KMS-11 (cell line): ENCODE measurements around the gene CHRNA7.

Experiments used
- H2AFZ ChIP-seq: fragments of 200-600 bp; sonication (generic); 2 replicates; pipeline ENCODE4 v1.6.1; 2016; ENCODE audit warnings: antibody characterized with exemption, mixed run types, low read depth
- H3K27ac ChIP-seq: fragments of 200-600 bp; sonication (generic); 2 replicates; pipeline ENCODE4 v1.6.1; 2016; ENCODE audit warnings: mild to moderate bottlenecking, mixed run types
- H3K27me3 ChIP-seq: fragments of 200-600 bp; sonication (generic); 2 replicates; pipeline ENCODE4 v1.6.1; 2017; ENCODE audit warnings: mild to moderate bottlenecking, low read depth, mixed run types, moderate library complexity; ENCODE audit not compliant: insufficient read depth
- H3K36me3 ChIP-seq: fragments of 200-600 bp; sonication (generic); 2 replicates; pipeline ENCODE4 v1.6.1; 2017; ENCODE audit warnings: mild to moderate bottlenecking, mixed run types; ENCODE audit not compliant: insufficient read depth
- H3K4me1 ChIP-seq: fragments of 200-600 bp; sonication (generic); 2 replicates; pipeline ENCODE4 v1.6.1; 2016; ENCODE audit warnings: mild to moderate bottlenecking, low read depth, mixed run types; ENCODE audit not compliant: poor library complexity, severe bottlenecking
- H3K4me2 ChIP-seq: fragments of 200-600 bp; sonication (generic); 2 replicates; pipeline ENCODE4 v1.7.0; 2016; ENCODE audit warnings: mild to moderate bottlenecking, mixed run types
- H3K4me3 ChIP-seq: fragments of 200-600 bp; sonication (generic); IDR thresholded peaks from 2 replicates; pipeline ENCODE4 v1.6.1; 2017; ENCODE audit warnings: low read depth, low read length, mixed read lengths; ENCODE audit not compliant: insufficient read depth
- H3K79me2 ChIP-seq: fragments of 200-600 bp; sonication (generic); 2 replicates; pipeline ENCODE4 v1.6.1; 2016; ENCODE audit warnings: low read depth, mixed run types; ENCODE audit not compliant: insufficient read depth
- H3K9ac ChIP-seq: fragments of 200-600 bp; sonication (generic); 2 replicates; pipeline ENCODE4 v1.6.1; 2016; ENCODE audit warnings: mild to moderate bottlenecking, mixed run types
- H4K20me1 ChIP-seq: fragments of 200-600 bp; sonication (generic); 2 replicates; pipeline ENCODE4 v1.6.1; 2016; ENCODE audit warnings: mild to moderate bottlenecking, mixed run types; ENCODE audit not compliant: insufficient read depth
- CTCF ChIP-seq: fragments of 200-600 bp; sonication (generic); conservative IDR thresholded peaks from 2 replicates; pipeline ENCODE4 v1.6.1; 2017; ENCODE audit warnings: low read depth, mild to moderate bottlenecking, antibody characterized with exemption, low read length, moderate library complexity, mixed read lengths

The CHRNA7 gene

DNA sequence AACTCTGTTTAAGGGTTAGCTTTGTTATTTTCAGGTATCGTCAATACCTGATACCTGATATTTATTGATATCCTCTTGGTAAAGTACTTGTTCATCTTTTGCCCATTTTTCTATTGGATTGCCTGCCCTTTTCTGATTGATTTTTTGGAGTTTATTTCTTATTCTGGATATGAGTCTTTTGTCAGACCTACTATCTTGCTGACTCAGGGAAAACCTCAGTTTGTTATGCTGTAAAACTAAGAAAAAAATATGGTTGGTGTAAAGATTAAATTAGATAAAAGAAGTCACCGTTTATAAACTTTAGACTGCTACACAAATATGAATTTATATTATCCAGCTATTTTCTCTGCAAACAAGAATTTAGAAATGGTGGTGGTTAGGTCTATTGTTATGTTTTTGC, 65.9 kb downstream of the CHRNA7 start:
- H4K20me1 ChIP-seq: no peaks in the 10 kb centered on the region
- no peak overlapping the region for H3K4me3 ChIP-seq
- TF ChIP-seq CTCF: no peak
- no peaks in the 10 kb centered on the region for H3K36me3 ChIP-seq
- no peaks in the 10 kb centered on the region for H3K27me3 ChIP-seq
- no peaks in the 10 kb centered on the region for H3K79me2 ChIP-seq
- H2AFZ ChIP-seq: no peak overlapping the region
- H3K27ac ChIP-seq: no peak overlapping the region
- no peaks in the 10 kb centered on the region for H3K4me1 ChIP-seq
- no peak overlapping the region for H3K9ac ChIP-seq
- H3K4me2 ChIP-seq: no peak overlapping the region

DNA sequence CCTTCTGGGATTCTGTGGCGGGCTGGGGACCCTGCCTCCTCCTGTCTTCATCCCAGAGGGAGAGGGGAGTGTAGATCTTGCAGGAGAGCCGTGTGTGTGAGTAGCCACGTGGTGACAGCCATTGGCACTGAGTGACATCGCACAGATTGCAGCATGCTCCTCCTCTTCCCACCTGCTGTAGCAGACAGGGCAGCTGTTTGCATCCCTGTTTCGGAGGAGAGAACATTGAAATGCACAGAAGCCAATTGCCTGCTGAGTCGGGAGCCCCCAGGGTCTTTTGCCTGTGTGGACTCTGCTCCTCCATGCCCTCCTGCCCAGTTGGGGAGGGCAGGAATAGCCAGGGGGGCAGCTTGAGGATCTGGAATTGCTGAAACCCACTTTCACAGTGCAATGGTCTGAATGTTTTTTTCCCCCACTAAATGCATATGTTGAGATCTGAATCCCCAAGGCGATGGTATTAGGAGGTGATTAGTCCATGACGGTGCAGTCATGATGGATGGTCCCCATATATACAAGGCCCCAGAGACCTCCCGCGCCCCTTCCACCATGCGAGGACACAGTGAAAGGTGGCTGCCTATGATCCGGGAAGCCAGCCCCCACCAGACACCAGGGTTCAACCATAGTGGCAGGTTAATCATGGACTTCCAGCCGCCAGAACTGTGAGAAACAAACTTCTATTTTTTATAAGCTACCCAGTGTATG, 66.8 kb downstream of the CHRNA7 start:
- Histone ChIP-seq H4K20me1 (no peaks in the 10 kb centered on the region), H3K27me3 (no peaks in the 10 kb centered on the region), H3K36me3 (no peaks in the 10 kb centered on the region), H3K9ac (no peak overlapping the region), H3K4me3 (no peak overlapping the region), H2AFZ (no peak overlapping the region), H3K27ac (no peak overlapping the region), H3K4me1 (no peaks in the 10 kb centered on the region), H3K4me2 (no peak overlapping the region), H3K79me2 (no peaks in the 10 kb centered on the region)
- TF ChIP-seq CTCF: no peak

GRCh38 chr15:32098033-32098432, 67.7 kb downstream of the CHRNA7 start:
- Histone ChIP-seq H3K27ac (no peak overlapping the region), H3K79me2 (no peaks in the 10 kb centered on the region), H2AFZ (no peak overlapping the region), H3K4me1 (no peaks in the 10 kb centered on the region), H3K36me3 (no peaks in the 10 kb centered on the region), H3K9ac (no peak overlapping the region), H3K27me3 (no peaks in the 10 kb centered on the region), H4K20me1 (no peaks in the 10 kb centered on the region), H3K4me2 (no peak overlapping the region), H3K4me3 (no peak overlapping the region)
- no peak for TF ChIP-seq CTCF

DNA sequence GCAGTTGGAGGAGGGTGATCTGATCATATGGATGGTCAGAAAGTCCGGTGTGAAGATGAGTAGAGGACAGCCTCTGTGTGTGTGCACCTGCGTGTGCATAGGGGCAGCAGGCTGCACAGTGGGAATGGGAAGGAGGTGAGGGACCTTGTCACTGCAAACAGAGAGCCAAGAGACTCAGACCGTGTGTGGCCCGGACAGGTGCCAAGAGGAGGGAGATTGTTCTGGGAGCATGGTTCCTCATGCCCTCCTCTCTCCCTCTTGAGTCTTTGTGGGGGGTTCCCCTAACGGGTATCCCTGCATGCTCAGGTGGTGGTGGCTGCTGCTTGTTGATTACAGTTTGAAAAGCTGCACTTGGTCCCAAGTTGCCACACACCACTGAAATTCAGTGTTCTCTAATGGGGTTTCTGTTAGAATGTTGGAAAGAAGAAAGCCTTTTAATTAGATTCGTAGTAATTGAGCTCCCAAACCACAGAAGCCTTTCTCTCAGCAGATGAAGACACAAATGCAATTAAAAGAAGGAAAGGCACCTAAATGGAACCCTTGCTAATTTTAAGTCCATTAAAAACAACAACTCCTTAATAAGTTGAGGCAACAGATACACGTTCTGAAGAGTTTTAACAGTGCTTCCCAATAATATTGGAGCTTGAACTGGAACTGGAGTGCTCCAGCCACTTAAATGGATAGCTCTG, 68.9 kb downstream of the CHRNA7 start:
- H3K9ac ChIP-seq: no peak overlapping the region
- H4K20me1 ChIP-seq: no peaks in the 10 kb centered on the region
- no peak overlapping the region for H2AFZ ChIP-seq
- H3K79me2 ChIP-seq: no peaks in the 10 kb centered on the region
- H3K27me3 ChIP-seq: no peaks in the 10 kb centered on the region
- no peak for TF ChIP-seq CTCF
- no peaks in the 10 kb centered on the region for H3K4me1 ChIP-seq
- H3K4me2 ChIP-seq: no peak overlapping the region
- no peak overlapping the region for H3K4me3 ChIP-seq
- H3K36me3 ChIP-seq: no peaks in the 10 kb centered on the region
- H3K27ac ChIP-seq: no peak overlapping the region
